COLO668 (cell line): ENCODE measurements around the gene UBL4A.
A peak's percentile ranks its signal among the peaks of the same experiment; 100 is the strongest.

Source experiments
- DNase-seq: peaks from one replicate; lab custom pipeline; 2025; ENCODE audit not compliant: unreplicated experiment; lab: John Stamatoyannopoulos, UW

Gene UBL4A

DNA sequence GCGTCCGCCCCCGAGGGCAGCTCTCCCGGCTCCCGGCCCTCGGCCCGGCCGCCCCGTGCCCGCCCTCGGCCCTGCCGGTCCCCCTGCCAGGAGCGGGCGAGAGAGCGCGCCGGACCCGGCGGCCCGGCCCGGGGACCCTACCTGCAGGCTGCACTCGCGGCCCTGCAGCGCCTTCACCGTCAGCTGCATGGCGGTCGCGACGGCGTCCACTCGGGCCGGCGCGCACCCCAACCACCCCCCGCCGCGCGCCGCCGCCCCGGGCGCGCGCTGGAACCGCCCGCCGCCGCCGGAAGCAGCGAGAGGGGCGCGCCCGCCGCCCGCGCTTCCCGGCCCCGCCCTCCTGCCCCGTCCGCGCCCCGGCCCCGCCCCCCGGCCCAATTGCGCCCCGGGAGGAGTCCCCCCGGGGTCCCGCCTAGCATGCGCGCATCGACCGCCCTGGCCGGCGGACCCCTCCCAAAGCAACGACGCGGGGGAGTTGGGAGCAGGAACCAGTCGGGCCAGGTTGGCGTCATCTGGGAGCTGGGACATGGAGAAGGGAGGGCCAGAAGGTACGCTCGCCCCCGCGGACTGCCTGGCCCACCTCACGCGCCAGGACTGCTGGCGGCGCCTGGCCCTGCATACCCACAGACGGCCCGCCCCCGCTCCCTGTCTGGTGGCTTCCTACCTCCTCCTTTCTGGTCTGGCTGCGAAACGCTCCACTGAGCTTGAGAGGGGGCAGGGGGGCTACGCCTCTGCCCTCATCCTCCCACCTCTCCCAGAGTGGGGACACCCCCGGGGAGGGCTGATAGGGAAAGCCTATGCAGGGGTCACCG is at the start of gene UBL4A:
TSS of gene UBL4A (minus strand) at position 220 of the 812 bp plus-strand sequence. CDS start at position 189, 31 bp downstream.
- DNase-seq: peak; percentile 83

DNA sequence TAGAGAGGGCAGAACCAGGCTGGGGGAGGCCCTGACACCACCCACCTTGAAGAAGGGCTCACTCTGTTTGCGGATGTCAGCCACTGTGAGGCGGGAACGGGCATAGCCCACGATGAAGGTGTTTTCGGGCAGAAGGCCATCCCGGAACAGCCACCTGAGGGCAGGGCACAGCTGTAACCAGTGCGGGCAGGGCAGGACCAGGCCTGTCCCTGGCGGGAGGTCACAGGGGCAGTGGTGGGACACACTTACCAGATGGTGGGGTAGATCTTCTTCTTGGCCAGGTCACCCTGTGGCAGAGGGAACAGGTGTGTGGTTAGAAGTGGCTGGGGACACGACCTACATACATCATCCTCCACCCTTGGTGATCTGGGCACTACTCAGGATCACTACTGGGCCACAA is 49.5 kb upstream of the UBL4A start:
- DNase-seq: no peak

DNA sequence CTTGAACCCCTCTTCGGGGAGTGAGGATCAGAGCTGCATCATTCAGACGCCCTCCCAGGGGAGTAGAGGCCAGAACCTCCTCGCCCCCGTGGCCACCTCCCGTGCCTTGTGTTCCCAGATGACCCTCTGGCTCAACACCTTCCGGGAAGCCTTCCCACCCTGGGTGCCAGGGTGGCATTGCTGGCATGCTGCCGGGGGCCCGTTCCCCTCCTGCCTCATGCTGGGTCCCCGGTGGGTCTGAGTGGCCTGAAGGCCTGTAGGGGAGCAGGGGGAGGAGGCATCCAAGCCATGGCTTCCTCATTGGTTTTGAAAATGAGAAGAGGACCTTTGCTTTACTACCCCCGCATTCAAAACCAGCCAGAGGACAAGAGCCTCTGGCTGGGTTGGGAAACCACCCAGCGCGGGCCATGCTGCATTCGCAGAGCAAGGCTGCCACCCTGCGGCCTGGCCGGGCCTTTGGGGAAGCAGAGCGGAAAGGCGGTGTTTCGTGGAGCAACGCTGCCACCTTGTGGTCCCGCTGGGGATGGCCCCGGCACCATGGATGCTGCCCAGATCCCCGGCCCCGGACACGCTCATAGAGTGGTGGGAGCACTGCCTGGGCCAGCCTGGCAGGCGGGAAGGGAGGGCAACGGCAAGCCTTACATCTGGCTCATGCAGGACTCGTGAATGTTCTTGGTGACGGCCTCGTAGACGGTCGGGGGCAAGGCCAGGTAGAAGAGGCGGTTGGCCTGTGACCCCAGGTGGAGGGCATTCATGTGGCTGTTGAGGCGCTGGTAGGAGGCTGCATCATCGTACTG is 48.3 kb upstream of the UBL4A start:
- DNase-seq: peak; percentile 91

- DNase-seq: no peak
Measured at GRCh38 chrX:154532690-154533089, 46.3 kb upstream of the UBL4A start.

DNA sequence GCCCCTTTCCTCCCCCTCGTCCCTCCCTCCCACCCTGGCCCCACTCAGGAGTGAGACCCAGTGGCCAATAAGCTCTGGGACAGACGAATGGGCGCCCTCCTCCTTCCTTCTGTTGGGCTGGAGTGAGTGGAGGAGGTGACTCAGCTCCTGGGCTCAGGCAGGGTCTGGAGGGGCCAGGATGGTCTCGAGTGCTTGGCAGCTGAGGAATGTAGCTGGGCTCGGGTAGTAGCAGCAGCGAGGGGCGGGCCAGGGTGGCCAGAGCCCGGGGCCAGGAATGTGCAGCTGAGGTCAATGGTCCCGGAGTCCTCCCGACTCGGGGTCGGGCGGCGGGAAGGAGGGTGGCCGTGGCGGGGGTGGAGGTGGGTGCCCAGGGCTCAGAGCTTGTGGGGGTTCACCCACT is 45.2 kb upstream of the UBL4A start:
- DNase-seq: no peak

GRCh38 chrX:154530286-154530685 is 43.9 kb upstream of the UBL4A start:
- no peak for DNase-seq

GRCh38 chrX:154529206-154529612 is 42.8 kb upstream of the UBL4A start:
- no peak for DNase-seq

- DNase-seq: peak; percentile 75
Measured at GRCh38 chrX:154526901-154527675, 40.7 kb upstream of the UBL4A start.

DNA sequence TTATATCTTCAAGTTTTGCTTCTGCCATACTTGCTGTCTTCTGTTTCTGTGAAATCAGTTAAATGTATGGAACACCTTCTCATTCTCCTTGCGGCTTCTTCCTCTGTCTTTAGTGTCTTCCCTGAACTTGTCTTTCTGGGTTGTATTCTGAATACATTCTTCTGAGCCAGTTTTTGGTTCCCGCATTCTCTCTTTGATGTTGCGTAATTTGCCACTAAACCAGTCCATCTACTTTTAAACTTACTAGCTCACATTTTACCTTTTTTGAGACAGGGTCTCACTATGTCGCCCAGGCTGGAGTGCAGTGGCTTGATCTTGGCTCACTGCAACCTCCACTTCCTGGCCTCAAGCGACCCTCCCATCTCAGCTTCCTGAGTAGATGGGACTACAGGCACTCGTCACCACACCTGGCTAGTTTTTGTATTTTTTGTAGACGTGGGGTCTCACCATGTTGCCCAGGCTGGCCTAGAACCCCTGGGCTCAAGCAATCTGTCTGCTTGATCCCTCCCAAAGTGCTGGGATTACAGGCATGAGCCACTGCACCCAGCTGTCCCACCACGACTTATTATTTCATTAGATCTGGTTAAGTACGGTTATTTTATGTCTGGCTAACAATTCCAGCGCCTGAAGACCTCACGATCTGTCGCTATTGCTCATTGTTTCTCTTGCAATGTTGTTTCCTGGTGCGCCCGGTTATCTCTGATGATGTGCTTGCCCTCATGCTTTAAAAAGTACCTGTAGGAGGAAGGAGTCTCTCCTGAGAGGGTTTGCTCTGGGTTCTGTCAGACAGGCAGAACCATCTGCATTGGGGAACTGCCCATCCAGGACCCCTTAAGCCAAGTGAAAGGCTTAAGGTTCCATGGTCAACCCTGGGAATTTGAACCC is 39.4 kb upstream of the UBL4A start:
- no peak for DNase-seq

DNA sequence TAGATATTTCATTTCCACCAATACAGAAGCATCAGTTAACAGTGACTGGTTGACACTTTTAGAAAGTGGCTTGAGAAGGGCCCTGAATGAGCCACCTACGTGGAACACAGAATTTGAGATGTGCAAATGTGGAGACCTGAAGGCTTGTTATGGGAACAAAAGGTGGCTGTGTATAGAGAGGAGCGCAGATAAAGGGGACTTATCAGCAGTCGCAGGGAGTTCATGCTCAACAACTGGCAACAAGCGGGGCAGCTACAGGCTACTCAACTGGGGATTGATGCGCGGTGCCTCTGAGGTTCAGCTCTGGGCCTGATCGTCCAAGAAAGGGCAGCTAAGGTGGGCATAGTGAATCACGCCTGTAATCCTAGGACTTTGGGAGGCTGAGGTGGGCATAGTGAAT is 33.0 kb upstream of the UBL4A start:
- DNase-seq: no peak

- DNase-seq: no peak
Measured at GRCh38 chrX:154517101-154517781, 30.8 kb upstream of the UBL4A start.

DNA sequence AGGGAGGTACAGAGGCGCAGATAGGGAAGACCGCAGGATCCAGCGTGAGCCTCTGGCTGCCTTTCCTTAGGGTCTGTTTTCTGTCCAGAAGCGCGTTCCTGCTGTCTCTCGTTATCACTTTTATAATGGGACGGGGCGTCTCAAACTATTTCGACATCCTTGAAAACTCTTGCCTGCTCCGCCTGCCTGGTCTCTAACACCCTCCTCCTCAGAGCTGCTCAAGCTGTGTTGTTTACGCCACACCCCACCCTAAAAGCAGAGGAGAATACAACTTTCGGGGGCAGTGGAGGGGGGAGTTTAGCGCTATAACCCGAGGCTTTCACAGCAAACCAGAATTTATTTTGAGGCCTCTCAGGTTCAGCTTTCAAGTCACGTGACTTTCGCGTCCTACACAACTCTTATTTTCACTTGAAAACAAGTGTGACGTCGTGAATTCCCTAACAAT is 30.3 kb upstream of the UBL4A start:
- no peak for DNase-seq

GRCh38 chrX:154515966-154516655 is 29.7 kb upstream of the UBL4A start, which contains the start of gene FAM3A:
FAM3A (minus strand) TSS chrX:154516232; CDS start chrX:154515772, 460 bp downstream.
- DNase-seq: peak; percentile 97

DNA sequence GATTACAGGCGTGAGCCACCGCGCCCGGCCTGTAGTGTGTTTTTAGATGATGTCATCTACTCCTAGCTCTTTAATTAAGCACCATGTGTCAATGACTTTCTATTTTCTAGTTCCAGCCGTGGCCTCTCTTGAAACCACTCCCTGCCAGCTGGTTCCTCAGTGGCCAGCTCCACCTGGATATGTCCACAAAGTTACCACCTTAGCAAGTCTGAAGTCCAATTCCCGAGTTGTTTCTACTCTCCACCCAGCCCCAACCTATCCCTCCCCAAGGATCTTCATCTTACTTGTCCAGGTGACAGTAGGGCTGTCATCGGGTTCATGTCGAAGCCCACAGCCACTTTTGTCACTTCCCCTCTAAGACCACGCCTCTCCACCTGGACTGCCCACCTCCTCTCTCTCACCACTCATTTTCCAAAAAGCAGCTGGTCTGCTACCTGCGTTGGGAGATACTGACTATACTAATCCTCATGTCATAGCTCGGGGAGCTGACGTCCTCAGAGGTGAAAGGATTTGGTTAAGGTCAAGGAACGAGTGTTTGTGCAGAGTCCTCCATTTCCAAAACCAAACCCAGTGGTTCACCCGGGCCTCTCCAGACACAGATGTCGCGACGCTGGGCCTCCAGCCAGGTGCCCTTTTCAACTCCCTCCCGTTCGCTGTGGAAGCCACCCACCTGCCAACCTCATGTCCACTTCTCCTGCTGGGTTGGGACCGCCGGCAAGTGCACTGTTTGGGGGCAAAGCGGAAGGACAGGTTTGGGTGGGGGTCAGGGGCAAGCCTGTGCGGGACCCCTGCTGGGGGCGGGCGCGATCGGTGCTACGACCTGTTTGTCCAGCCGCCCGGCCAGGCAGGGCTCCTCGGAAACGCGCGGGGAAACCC is 28.9 kb upstream of the UBL4A start:
- peak; percentile 68 for DNase-seq

GRCh38 chrX:154513716-154514115 is 27.3 kb upstream of the UBL4A start:
- DNase-seq: no peak

- no peak for DNase-seq
Measured at GRCh38 chrX:154512879-154513553, 26.6 kb upstream of the UBL4A start.

- no peak for DNase-seq
Measured at GRCh38 chrX:154511761-154512160, 25.3 kb upstream of the UBL4A start.

DNA sequence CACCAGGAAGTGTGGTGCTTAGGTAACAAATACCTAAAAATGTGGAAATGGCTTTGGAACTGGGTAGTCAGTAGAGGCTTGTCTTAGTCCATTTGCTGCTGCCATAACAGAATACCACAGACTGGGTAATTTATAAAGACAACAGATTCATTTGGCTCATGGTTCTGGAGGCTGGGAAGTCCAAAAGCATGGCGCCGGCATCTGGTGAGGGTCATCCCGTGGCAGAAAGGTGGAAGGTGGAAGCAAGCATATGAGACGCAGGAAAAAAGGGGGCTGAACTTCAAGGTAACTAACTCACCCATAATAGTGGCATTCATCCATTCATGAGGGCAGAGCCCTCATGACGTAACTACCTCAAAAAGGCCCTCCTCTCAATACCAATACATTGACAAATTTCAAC is 23.0 kb upstream of the UBL4A start:
- DNase-seq: no peak
